DOHH2 (cell line): Measurements from ENCODE around the gene CCDC28A.

Experiments
- H3F3A ChIP-seq: fragments of 200-600 bp; sonication (generic), shearing (Covaris generic); 2 replicates; pipeline ENCODE4 v1.6.0; 2016; ENCODE audit warnings: antibody characterized with exemption, mild to moderate bottlenecking; ENCODE audit not compliant: control insufficient read depth, insufficient read depth
- H3K27ac ChIP-seq: fragments of 200-600 bp; sonication (generic); 2 replicates; pipeline ENCODE4 v1.5.1; 2014; ENCODE audit warnings: low read depth, mild to moderate bottlenecking, low read length, moderate library complexity
- H3K27me3 ChIP-seq: fragments of 200-600 bp; sonication (generic); 2 replicates; pipeline ENCODE4 v1.6.1; 2014; ENCODE audit warnings: mild to moderate bottlenecking, low read length, mixed read lengths; ENCODE audit not compliant: control insufficient read depth
- H3K36me3 ChIP-seq: fragments of 200-600 bp; sonication (generic); 2 replicates; pipeline ENCODE4 v1.6.1; 2014; ENCODE audit warnings: mild to moderate bottlenecking, low read length, moderate library complexity, mixed read lengths; ENCODE audit not compliant: control insufficient read depth
- H3K4me1 ChIP-seq: fragments of 200-600 bp; sonication (generic); 2 replicates; pipeline ENCODE4 v1.6.1; 2014; ENCODE audit warnings: mild to moderate bottlenecking, low read length, mixed read lengths; ENCODE audit not compliant: control insufficient read depth
- H3K4me2 ChIP-seq: fragments of 200-600 bp; sonication (generic); 2 replicates; pipeline ENCODE4 v1.6.0; 2014; ENCODE audit warnings: mild to moderate bottlenecking, low read length, moderate library complexity
- H3K4me3 ChIP-seq: fragments of 200-600 bp; sonication (generic); 2 replicates; pipeline ENCODE4 v1.5.1; 2014; ENCODE audit warnings: mild to moderate bottlenecking, low read length, mixed read lengths
- H3K79me2 ChIP-seq: fragments of 200-600 bp; sonication (generic); 2 replicates; pipeline ENCODE4 v1.6.1; 2014; ENCODE audit warnings: mild to moderate bottlenecking, low read length, mixed read lengths; ENCODE audit not compliant: control insufficient read depth
- H3K9me2 ChIP-seq: fragments of 200-600 bp; sonication (generic); replicated peaks from 2 replicates; pipeline ENCODE4 v1.6.1; 2014; ENCODE audit warnings: mild to moderate bottlenecking, low read length, mixed read lengths; ENCODE audit not compliant: control insufficient read depth
- H3K9me3 ChIP-seq: fragments of 200-600 bp; sonication (generic); 2 replicates; pipeline ENCODE4 v1.6.1; 2014; ENCODE audit warnings: antibody characterized with exemption, low read length, mixed read lengths; ENCODE audit not compliant: control insufficient read depth, insufficient read depth
- H4K20me1 ChIP-seq: fragments of 200-600 bp; sonication (generic); 2 replicates; pipeline ENCODE4 v1.6.0; 2014; ENCODE audit warnings: low read depth, mild to moderate bottlenecking, antibody characterized with exemption, low read length, moderate library complexity; ENCODE audit not compliant: control insufficient read depth, insufficient read depth
- CTCF ChIP-seq: fragments of 200-600 bp; sonication (generic); IDR thresholded peaks from one replicate; pipeline ENCODE4 v1.5.1; 2014; ENCODE audit warnings: antibody characterized with exemption, mild to moderate bottlenecking, low read depth, low read length; ENCODE audit not compliant: poor library complexity, severe bottlenecking
- EZH2phosphoT487 ChIP-seq: fragments of 200-600 bp; sonication (generic); IDR thresholded peaks from 2 replicates; pipeline ENCODE4 v1.6.1; 2017; ENCODE audit warnings: borderline replicate concordance, mild to moderate bottlenecking, antibody characterized with exemption, low read length, moderate library complexity, mixed read lengths

The CCDC28A gene

GRCh38 chr6:138800377-138801150 lies 27.0 kb downstream of the CCDC28A start:
- Histone ChIP-seq H3K4me2 (no peak overlapping the region), H3K9me3 (no peaks in the 10 kb centered on the region), H3K4me1 (no peaks in the 10 kb centered on the region), H3K4me3 (no peak overlapping the region), H3F3A (no peaks in the 10 kb centered on the region), H3K9me2 (no peaks in the 10 kb centered on the region), H3K27ac (no peak overlapping the region), H4K20me1 (no peaks in the 10 kb centered on the region), H3K27me3 (peaks cover 4% of the 10 kb centered on the region; the same call in 1 of the 2 replicates), H3K79me2 (no peaks in the 10 kb centered on the region), H3K36me3 (no peaks in the 10 kb centered on the region)
- TF ChIP-seq CTCF (no peak), EZH2phosphoT487 (no peak)

GRCh38 chr6:138803331-138803730 lies 29.8 kb downstream of the CCDC28A start:
- Histone ChIP-seq H3K4me2 (no peak overlapping the region), H3K36me3 (no peaks in the 10 kb centered on the region), H3K27ac (no peak overlapping the region), H3K4me1 (peaks cover 6% of the 10 kb centered on the region; the same call in 1 of the 2 replicates), H3K4me3 (no peak overlapping the region), H3K9me3 (no peaks in the 10 kb centered on the region), H4K20me1 (no peaks in the 10 kb centered on the region), H3K27me3 (peaks cover 8% of the 10 kb centered on the region; the same call in 1 of the 2 replicates), H3F3A (no peaks in the 10 kb centered on the region), H3K9me2 (no peaks in the 10 kb centered on the region), H3K79me2 (no peaks in the 10 kb centered on the region)
- TF ChIP-seq EZH2phosphoT487: no peak
- TF ChIP-seq CTCF: no peak

GRCh38 chr6:138803861-138804260 lies 30.3 kb downstream of the CCDC28A start:
- peaks cover 6% of the 10 kb centered on the region; the same call in 1 of the 2 replicates for H3K4me1 ChIP-seq
- H3K4me2 ChIP-seq: no peak overlapping the region
- no peaks in the 10 kb centered on the region for H3K36me3 ChIP-seq
- H4K20me1 ChIP-seq: no peaks in the 10 kb centered on the region
- H3K27ac ChIP-seq: no peak overlapping the region
- no peaks in the 10 kb centered on the region for H3K9me3 ChIP-seq
- H3K4me3 ChIP-seq: no peak overlapping the region
- H3K27me3 ChIP-seq: peaks cover 8% of the 10 kb centered on the region; the same call in 1 of the 2 replicates
- H3K79me2 ChIP-seq: no peaks in the 10 kb centered on the region
- H3K9me2 ChIP-seq: no peaks in the 10 kb centered on the region
- TF ChIP-seq EZH2phosphoT487 (no peak), CTCF (no peak)
- H3F3A ChIP-seq: no peaks in the 10 kb centered on the region
